Fibroblast of peridontal ligament (primary cell): ENCODE data around the gene NAV2.

Experiments
- DNase-seq: peaks from one replicate; pipeline ENCODE4 v3.0.0-alpha.2; 2010; ENCODE audit errors: extremely low read depth

NAV2 gene

DNA sequence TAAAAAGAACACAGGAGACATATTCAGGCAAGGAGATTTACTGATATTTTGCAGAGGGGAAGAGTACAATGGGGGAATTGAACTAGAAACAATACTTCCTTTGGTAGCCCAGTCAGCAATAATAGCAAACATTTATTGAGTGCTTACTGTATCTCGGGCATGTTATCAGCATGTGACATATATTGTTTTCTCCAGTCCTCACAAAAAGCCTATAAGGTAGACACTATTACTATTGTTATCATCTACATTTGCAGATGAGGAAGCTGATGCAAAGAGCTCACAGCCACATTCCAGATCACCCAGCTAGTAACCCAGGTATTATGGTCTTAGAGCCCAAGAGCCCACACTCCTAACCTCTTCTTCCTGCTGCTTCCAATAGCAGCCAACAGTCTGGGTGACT is 27.9 kb downstream of the NAV2 start:
- DNase-seq: no peak

DNA sequence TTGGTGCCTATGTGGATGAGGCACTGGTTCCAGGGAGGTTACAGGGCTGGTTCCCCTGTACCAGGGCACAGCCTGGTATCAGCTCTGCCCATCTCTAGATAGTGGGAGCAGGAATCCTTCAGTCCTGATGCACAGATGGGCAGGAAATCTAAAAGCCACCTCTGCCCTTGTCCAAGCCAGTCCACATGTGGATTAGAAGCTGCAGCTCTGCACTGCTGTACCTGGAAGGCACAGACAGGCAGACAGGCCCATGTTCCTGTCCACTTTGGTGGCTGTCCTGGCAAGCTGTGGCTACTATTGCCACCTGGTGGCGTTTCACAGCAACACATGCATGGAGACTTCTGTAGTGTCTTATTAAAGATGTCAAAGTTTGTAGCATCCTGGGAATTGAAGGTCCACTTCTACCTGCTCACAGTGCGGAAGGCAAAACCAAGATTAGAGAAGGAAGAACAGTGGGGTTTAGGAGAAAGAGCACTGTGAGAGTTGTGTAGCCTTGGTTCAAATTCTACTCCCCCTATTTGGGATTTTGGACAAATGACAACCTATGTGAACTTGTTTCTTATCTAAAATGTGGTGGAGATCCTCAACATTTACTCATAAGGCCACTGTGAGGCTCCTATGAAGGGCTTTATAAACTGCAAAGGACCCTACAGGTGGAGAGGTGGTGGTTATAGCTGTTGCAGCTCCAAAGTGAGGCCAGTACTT is 30.1 kb downstream of the NAV2 start:
- peak; percentile 79 for DNase-seq

DNA sequence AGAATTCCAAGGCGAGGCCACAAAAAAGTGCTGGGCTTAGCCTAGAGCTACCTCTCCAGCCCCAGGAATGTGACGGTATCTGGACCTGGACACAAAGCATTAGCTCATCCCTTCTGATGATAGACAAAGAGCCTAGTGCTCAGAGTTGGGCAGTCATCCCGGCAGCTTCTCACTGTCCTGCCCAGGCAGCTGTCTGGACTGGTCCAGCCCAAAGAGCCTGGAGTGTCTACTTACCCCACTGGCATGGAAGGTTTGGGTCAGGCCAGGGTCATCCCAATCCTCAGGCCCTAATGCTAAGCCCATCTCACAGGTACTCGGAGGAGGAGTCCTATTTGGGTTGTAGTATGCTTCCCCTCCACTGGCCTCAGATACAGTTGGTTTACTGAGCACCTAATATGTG is 31.0 kb downstream of the NAV2 start:
- no peak for DNase-seq

DNA sequence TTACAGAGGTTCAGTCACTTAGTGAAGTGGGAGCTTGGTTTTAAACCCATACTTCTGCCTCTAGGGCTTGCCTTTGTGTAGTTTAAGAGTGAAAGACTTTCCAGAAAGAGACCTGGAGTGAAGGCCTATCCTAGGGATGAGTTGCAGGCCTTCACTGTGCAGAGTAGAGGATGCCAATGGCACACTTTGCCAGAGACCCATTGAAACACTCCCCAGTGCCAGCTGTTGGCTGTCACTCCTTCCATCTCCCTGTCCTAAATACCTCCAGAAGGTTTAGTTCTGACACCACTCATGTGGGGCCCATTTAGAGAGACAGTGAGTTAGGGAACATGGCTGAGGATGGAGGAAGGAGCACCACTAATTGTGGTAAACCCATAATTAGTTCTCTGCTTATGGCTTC is 31.5 kb downstream of the NAV2 start:
- no peak for DNase-seq

DNA sequence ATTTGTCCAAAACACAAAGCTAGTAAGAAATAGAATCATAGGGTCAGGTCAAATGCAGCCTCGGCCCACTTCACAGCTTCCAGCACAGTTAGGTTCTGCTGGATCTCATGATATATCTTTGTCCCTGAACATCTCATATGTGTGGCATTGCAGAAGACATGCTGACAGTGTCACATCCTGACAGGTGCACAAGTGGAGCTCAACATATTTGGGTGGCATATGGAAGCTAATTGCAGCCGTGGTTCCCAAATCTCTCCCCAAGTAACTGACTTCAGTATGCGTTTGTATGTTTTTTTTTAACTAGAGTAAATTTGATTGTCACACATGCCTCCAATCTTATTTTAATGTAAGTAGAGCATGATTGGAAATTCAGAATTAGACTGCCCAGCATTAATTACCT is 33.4 kb downstream of the NAV2 start:
- DNase-seq: no peak

DNA sequence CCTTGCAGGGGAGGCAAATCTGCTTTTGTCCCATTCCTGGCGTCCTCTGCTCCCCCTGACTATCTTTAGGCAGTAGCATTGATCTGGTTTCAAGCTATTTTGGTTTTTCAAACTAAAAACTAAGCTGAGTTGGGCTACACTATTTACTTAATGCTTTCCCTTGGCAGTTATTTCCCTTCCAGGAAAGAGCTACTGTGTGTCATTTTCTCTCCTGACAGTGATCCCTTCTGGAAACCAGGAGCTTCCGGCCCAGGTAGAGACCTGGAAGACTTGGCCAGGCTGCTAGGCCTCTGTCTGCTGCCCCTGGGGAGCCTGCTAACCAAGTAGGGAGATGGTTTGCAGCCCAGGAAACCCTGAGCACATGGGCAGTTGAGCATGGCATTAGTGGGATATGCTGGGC is 35.0 kb downstream of the NAV2 start:
- no peak for DNase-seq

DNA sequence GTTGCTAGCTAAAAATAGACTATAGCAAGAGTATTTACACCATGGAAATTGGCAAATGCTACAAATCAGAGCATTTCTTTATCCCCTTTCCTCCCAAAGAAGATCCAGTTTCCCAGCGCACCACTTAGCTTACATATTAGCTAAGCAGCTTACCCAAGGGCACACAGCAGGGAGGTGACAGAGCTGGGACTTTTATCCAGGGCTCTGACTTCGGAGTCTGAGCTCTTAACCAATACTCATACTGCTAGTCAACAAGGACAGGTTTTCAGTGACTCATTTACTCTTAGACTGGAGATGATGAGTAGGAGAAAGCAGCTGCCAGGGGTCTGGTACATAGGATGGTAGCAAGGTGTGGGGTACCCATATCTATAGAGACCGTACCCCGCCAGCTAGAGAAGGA is 38.4 kb downstream of the NAV2 start:
- no peak for DNase-seq

DNA sequence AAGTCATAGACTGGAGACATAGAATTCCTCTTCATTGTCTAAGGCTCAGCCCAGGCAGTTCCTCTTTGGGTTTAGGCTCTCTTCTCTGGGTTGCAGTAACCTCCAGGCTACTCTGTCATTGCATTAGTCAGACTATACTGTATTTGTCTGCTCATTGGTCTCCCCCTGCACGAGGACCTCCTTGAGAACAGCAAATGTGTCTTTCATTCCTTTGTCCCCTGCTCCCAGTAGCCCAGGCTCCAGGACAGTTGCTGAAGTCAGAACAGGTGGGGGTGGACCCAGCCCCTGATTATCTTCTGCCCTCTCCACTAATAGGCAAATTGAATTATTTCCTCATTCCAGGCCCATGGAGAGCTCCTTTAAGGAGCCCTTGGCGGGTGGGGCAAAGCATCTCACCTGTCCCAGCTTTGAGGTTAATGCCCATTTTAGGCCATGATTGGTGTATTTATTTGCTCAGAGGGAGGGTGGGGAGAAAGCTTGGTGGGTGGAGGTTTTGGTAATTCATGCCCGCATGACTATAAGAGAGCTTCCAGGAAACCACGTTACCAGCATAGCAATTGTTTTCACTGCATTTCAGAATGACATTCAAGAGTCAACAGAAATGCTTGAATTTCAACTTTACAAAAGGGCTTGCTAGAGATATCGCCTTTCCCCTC is 40.9 kb downstream of the NAV2 start:
- DNase-seq: no peak

DNA sequence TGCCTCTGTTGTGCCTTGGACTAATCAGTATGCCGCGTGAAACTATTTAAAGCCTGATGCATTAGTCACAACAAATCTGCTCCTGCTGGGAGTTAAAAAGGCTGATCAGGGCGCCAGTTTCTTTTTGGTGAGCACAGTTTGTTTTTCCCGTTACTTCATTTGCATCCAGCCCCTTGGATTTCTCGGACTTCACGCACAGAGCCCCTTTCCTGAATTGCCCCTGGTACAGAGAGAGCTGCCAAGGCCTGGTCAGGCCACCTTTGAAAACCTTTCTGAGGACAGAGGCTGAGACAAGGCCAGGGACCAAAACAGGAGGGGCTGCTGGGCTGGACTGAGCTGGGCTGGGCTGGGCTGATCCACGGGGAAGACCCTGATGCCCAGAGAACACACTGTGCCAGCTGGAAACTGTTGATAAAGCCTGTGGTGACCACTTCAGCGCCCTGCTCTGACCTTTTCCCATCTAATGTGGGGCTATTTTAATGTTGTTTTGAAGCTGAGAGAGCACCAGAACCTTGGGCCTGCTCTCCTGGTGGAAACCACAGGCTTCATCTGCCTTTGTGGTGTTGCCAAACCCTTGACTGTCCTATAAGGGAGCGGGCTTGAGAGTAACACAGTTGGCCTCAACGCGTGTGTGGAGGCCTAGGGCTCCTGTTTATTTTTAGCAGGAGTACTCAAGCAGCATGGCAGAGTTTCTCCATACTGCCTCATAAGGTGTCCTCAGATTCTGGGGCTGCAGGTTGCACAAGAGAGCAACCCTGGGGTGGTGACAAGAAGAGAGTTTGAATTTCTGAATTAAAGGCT is 44.2 kb downstream of the NAV2 start:
- peak; percentile 15 for DNase-seq

DNA sequence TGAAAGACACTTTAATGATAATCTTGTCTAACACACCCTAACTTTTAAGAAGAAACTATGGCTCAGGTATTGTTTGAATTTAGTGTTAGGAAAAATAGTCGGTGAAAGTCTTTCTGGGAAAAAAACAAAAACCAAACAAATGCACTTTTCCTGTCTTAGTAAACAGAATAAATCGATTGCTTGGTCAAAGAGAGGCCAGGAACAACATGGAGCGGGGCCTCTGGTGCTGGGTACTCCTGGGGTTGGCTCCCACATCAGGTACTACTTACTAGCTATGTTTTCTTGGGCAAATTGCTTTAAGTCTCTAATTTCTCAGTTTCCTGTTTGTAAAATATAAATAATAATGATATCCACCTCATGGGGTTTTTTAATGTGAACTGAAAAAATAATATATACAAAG is 46.8 kb downstream of the NAV2 start:
- no peak for DNase-seq

DNA sequence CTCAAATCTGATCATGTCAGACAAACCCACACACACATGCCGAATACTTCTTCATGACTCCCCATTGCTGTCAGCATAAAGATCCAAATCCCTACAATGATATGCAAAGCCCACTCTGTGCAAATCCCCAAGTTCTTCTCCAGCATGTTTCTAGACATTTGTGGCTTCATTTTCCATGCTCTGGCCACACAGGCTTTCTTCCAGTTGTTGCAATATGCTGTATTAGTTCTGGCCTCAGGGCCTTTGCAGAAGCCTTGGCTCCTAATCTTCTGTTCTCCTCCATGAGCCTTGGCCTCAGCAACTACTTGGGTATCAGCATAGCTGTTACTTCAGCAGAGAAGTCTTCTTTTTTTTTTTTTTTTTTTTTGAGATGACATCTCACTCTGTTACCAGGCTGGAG is 49.6 kb downstream of the NAV2 start:
- no peak for DNase-seq

DNA sequence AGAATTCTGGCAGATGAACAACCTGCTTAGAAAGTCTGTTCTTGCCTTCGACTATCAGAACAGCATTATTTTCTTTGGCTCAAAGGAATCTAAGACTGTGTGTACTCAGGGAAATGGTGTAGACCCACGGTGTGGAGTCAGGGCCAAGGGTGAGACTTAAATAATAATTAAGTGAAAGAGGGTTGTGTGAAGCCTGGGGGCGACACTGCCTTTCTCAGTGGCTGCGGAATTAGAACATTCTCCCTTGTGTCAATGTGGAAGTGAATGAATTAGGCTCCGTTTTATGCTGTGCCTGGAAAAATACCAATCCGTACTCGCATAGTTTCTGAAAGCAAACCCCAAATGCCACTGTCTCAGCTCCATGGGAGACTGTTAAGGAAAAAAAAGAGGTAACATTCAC is 50.7 kb downstream of the NAV2 start:
- DNase-seq: no peak

DNA sequence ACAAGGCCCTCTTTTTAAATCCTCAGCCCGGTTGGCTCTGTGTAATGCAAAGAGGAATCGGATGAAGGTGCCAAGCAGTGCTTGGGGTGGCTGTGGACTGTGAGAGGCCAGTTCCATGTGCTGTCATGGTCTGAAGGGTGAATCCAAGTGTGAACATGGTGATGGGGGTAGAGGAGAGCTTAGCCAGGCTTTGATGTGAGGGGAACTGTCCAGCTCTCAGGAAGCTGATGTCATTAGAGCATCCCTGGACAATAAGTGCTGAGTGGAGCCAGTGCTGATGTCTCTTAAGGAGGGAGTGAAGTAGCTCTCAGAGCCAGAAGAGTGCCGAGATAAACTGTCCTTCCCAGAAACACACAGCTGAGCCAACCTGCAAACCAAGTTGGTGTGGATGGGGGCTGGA is 53.6 kb downstream of the NAV2 start:
- peak; percentile 30 for DNase-seq

DNA sequence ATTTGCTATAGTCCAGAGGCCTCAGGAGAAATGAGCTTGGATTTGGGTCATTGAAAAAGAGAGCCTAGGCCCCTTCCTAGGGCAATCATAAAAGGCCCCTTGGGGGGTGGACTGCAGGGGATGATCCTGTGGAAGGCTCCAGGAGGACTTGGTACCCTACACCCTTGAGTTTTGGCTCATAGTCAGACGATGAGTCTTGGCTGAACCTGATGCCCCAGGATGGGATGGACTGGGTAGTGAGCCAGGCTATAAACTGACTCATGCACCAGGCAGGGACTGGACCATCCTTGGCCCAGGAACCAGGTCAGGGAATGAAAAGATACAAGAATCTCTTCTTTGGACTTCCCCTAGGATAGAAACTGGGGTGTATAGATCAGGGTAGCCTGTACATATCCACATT is 54.2 kb downstream of the NAV2 start:
- no peak for DNase-seq

DNA sequence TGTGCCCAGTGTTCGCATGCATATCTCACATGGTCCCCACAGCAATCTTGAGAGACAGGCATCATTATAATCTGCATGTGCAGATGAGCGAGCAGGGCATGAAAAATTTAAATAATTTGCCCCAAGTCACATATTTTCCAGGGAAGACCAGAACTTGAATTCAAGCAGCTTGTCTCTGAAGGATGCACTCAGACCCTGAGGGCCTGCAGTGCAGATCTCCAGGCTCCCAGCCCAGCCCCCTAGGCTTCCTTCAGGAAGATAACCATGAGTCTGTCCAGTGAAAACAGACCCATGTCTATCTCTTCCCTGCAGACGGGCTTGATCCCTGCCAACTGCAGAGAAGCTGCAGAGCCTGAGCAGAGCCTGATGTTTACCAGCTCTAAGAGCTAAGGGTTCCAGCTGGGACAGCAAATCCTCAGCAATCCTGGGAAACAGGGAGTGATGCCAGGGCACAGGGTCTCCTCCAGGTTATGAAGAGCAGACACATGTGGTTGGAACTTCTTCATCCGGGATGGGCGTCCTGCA is 55.1 kb downstream of the NAV2 start:
- DNase-seq: no peak

DNA sequence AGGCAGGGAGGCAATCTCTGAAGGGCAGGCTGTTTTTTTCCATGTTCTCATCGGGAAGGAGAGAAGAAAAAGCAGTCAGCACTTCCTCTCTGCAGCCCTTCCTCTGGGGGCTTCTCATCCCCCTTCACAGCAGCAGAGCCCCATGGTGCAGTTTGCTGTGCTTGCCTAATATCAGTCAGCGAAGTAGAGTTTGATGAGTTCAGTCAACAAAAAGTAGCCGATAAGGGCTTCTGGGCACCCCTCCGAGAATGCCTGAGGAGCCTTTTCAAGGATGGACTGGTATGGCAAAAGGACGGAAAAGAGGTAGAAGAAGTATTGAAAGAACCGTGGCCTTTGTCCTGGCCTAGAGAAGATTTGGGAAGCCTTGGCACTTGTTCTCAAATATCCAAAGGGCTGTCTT is 55.6 kb downstream of the NAV2 start:
- DNase-seq: no peak

DNA sequence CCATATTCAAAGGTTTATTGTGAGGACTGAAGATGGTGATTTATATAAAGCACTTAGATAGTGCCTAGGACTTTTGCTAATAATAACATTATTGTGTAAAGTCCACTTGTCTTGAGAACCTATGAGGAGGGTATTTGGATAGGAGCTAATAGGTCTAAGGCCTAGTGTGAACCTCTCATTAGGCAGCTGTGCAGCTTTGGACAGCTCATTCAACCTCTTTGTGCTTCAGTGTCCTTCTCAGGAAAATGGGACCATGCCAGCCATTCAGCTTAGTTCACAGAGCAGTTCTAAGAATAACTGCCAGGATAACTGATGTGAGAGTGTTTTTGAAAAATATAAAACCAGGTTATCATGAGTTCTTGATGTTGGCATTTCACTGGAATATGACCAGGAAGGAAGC is 56.2 kb downstream of the NAV2 start:
- DNase-seq: no peak

DNA sequence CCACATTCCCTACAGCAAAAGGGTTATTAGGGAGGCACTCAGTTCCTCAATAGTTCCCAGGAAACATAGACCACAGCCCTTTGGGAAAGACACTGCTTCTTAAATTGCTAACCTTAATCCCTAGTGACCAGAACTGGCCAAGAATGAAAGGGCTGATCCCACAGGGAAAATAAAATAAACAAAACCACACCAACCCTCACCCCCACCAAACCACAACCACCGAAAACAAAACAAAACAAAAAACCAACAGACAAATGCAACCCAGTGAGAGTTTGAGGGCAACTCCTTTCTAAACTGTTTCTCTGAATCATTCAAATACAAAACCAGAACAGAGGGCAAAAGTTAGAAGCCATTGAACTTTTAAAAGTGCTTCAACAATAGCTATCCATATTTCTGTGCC is 57.2 kb downstream of the NAV2 start:
- DNase-seq: peak; percentile 84

DNA sequence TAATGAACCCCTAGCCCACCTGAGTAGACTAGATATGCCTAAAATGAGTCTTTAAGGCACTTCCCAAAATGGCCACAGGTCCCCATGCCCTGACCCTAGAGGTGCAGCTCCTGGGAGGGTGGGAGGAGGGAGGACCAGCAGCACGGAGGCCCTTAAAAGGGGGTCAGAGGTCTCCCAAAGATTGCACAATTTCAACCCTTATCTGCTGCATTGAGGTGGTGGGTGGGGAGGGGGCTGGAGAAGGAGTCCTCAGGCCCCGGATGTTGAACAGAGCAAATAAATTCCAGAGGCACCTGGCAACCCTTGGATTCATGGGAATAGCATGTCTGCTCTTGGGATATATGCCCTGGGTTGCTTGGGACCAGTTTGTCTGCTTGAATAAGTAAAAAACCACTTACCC is 57.6 kb downstream of the NAV2 start:
- no peak for DNase-seq

DNA sequence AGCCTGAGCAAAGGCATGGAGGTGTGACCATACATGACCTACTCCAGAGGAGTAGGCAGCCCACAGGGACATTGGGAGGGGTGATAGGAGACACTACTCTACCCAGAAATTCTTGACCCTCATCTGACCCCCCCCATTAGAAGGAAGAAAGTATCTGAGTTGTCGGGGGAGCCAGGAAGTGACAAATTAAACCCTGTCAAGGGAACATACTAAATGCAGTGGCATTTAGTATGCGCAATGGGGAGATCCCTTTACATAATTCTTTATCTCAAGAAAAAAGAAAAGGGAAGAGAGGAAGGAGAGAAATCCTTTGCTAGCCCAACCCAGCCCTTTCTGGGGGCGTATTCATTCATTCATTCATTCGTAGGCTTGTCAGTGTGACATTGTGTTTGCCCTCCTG is 58.8 kb downstream of the NAV2 start:
- DNase-seq: no peak

DNA sequence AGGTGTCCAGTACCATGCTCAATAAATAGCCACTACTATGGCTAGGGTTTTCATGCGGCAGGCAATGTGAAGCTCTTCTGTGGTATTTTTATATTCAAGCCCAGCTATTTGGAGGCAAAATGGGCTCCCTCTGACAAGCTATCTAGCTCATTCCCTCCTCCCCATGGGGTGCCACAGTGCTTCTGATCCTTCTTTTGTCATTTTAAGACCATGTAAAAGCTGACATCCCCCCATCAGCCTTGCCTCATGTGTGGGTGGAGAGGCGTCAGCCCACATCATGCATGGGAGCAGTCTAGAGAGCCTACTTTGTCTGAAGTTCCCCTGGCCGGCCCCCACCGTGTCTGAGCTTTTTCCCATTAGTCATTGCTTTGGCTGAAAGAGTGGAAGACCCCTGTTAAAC is 59.8 kb downstream of the NAV2 start:
- DNase-seq: no peak

DNA sequence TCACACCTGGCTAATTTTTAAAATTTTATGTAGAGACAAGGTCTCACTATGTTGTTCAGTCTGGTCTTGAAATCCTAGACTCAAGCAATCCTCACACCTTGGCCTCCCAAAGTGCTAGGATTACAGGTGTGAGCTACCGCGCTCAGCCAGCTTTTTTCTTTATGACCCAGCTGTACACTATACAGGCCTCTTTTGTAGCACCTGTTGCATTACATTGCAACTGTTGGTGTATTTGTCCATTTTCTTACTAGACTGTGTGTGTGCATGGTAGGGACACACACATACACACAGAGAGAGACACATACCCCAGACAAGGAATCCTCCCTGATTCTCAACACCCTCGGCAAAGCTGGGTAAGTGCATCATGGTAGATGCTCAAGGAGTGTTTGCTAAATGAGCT is 61.7 kb downstream of the NAV2 start:
- DNase-seq: no peak
